GM13976 (cell line): ENCODE results near the gene NUP93.

Experiments used
- DNase-seq: peaks from one replicate; pipeline ENCODE4 v3.0.0; 2012; ENCODE audit warnings: low spot score
- in situ Hi-C: fragments of 300-500 bp; cut with MboI; formaldehyde crosslinking; loops from one replicate; pipeline ENCODE4 v1.12.0; 2022; ENCODE audit warnings: low sequenced_read_pairs, mixed read lengths, inconsistent platforms; ENCODE audit not compliant: unreplicated experiment
- TF ChIP-seq, protein P1 (sequence below): IDR thresholded peaks from 2 replicates; pipeline ENCODE4 v1.5.1; 2012; ENCODE audit warnings: borderline replicate concordance, mild to moderate bottlenecking; ENCODE audit not compliant: insufficient read depth; ENCODE audit errors: extremely low read depth, missing control alignments, control extremely low read depth

The NUP93 gene

DNA sequence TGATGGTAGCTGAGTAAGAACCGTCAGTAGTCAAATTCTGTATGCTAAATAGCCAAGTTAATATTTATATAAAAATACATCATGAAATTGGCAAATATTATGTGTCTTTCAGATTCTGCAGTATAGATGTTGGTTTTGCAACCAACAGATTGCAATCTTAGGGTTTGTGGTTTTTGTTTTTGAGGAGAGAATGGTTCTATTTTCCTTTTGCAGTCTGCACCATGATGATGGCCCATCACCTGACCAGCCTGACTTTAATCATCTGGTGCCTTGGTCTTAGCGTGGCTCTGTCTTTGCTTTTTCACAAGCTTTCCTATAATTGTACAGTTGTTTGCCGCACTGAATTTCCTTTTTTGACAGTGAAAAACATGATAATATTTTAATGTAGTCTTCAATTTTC is 50.7 kb downstream of the NUP93 start:
- TF ChIP-seq, protein P1, sequence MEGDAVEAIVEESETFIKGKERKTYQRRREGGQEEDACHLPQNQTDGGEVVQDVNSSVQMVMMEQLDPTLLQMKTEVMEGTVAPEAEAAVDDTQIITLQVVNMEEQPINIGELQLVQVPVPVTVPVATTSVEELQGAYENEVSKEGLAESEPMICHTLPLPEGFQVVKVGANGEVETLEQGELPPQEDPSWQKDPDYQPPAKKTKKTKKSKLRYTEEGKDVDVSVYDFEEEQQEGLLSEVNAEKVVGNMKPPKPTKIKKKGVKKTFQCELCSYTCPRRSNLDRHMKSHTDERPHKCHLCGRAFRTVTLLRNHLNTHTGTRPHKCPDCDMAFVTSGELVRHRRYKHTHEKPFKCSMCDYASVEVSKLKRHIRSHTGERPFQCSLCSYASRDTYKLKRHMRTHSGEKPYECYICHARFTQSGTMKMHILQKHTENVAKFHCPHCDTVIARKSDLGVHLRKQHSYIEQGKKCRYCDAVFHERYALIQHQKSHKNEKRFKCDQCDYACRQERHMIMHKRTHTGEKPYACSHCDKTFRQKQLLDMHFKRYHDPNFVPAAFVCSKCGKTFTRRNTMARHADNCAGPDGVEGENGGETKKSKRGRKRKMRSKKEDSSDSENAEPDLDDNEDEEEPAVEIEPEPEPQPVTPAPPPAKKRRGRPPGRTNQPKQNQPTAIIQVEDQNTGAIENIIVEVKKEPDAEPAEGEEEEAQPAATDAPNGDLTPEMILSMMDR = no peak
- in situ Hi-C loops = no loop called here
- no peak for DNase-seq

DNA sequence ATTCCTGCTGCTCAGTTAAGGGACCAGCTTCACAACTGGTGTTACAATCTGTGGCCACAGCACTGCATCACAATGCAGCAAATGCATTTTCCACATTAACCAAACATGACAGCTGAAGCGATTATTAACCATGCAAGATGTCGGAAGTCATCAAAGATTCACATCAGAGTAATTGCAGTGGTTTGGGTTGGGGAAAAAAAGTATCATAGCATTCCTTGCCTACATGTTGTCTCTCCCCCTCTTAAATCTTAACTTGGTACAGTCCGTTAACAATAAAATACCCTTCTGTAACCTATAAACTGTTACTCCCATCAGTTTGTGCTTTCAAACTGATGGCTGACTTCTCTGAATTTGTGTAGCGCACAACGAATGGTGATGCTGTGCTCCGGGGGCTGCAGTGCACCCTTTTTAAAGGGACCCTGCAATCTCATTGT is 51.6 kb downstream of the NUP93 start:
- in situ Hi-C loops = no loop called here
- DNase-seq = no peak
- TF ChIP-seq, protein P1 = no peak

DNA sequence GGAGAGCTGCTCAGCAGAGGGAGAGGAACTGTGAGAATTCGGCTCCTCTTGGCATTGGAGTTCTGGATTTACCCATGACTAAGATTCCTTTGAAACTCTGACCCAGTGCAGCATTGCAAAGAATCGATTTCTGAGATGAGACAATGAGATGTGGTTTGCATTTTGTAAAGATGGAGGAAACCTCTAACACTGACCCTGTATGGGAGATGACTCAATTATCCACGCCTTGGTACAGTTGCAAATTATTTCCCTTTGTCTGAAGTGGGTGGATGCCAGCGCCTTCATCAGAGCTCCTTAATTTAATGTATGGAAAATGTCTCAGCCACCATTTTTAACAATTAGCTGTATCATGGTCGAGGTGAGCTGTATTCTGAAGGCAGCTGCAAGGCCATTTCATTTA is 53.4 kb downstream of the NUP93 start:
- in situ Hi-C loops = no loop called here
- TF ChIP-seq, protein P1 = no peak
- DNase-seq = no peak

DNA sequence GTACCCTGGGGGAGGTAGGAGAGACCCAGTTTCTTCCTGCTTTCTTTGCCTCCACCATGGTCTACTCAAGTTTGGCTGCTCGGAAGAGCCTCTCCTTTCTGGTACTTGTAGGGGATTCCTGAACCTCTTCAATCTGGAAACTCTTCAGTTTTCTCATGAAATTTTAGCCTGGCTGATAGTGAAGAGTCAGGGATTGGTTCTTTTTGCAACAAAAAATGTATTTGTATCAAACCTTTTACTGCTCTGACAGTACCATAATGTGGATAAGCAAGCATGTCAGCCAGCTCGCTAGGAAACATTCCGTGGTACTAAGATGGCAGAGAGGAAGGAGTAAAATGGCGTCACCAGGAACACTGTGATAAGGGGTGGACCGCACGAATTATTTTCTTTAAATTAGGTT is 55.4 kb downstream of the NUP93 start:
- TF ChIP-seq, protein P1 = no peak
- in situ Hi-C loops = no loop called here
- no peak for DNase-seq

DNA sequence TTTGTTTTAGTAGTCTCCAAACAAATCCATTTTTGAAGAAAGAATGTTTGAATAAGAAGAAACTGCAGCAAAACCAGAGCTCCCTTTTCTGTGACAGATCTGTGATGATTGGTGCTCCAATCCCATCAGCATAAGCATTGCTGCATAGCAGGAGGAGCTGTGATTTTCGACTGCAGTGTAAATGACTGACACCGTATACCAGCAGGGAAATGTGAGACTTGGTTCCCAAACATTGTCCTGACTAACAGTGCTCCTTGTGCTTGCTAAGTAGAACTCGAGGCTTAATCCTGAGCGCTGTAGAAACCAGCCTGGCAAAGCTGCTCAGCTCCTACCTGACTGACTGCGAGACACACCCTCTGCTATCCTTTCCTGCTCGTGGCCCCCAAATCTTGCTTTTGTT is 57.2 kb downstream of the NUP93 start:
- TF ChIP-seq, protein P1 = no peak
- no peak for DNase-seq
- in situ Hi-C loops = no loop called here

DNA sequence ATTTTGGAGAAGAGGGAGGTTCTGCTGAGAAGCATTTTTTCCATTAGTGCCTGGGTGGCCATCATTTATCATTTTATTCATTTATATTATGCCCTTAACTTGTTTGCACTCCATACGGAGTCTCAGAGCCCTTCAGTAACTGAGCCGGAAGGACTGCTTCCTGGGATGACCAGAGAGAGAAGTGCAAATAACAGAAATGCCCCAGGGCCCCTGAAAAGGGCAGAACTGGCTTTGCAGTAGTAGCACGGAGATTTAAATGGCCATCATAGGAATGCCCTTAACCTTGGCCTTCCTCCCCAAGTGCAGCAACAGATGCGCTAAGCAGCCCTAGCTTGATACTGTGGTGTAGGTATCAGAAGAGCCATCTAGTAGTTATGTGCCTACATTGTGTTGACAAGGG is 58.5 kb downstream of the NUP93 start:
- in situ Hi-C loops = no loop called here
- TF ChIP-seq, protein P1 = no peak
- DNase-seq = no peak

DNA sequence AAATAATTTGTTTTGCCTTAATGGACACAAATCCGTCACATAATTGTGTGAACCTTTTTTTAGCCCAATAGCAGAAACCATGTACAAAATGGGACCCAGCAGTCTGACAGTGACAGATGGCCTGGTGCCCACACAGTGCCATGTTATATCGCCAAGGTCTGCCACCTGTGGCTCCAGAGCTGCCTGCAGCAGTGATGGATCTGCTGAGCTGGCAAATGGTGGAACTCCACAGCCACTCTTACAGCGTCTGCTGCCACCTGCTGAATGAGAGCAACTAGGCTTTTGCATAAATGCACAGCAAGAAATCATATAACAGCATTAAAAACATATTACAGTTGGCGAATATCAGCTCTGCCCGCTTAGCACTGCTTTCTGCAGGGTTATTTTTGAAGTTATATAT is 59.4 kb downstream of the NUP93 start:
- in situ Hi-C loops = no loop called here
- no peak for DNase-seq

More for the DNA sequence above, 59.4 kb downstream of the NUP93 start:
- TF ChIP-seq, protein P1 = no peak
